Upper lobe of right lung (tissue), 1 donor: ENCODE measurements around the gene MYO1H. TPM values are rescaled to one million over a fixed set of nuclear protein-coding genes. Genes with fewer than 3 reads are reported as not detected.

Experiments
- ATAC-seq: fragments of 200-7000 bp; cut with Tn5 transposase; one replicate; pipeline ENCODE4 v1.9.1; 2020; ENCODE audit warnings: mild to moderate bottlenecking, moderate library complexity
- DNase-seq: peaks from one replicate; pipeline ENCODE4 v3.0.0-alpha.2; 2020
- H3K27ac ChIP-seq: fragments of 200-600 bp; one replicate; pipeline ENCODE4 v1.8.0; 2022
- H3K27me3 ChIP-seq: fragments of 200-600 bp; one replicate; pipeline ENCODE4 v1.8.0; 2022; ENCODE audit warnings: mild to moderate bottlenecking
- H3K36me3 ChIP-seq: fragments of 200-600 bp; one replicate; pipeline ENCODE4 v1.8.0; 2022
- H3K4me1 ChIP-seq: fragments of 200-600 bp; one replicate; pipeline ENCODE4 v1.8.0; 2022
- H3K4me3 ChIP-seq: fragments of 200-600 bp; one replicate; pipeline ENCODE4 v1.8.0; 2022; ENCODE audit warnings: mild to moderate bottlenecking
- H3K9me3 ChIP-seq: fragments of 200-600 bp; one replicate; pipeline ENCODE4 v1.8.0; 2022
- intact Hi-C: fragments of 100-400 bp; cut with DNase I; formaldehyde crosslinking; loops from one replicate; pipeline ENCODE4 v1.11.0; 2022
- total RNA-seq: library from RNA; stranded (reverse); fragmentation: NEBNext Ultra II Directional; extraction: Animal tissue kit (Norgen Biotek cat#: 25700); gene quantifications from one replicate; pipeline ENCODE4 v1.2.1, GENCODE V29; 2021
- TF ChIP-seq, protein P1 (sequence below): fragments of 200-600 bp; IDR thresholded peaks from one replicate; pipeline ENCODE4 v1.8.0; 2022; ENCODE audit warnings: antibody characterized with exemption
- donor health status: DM: no; HTN: yes; CAD: no; lungs with severe emphysema.

MYO1H gene
- total RNA-seq, 1 donor from 2014 or later = 0.64 TPM

DNA sequence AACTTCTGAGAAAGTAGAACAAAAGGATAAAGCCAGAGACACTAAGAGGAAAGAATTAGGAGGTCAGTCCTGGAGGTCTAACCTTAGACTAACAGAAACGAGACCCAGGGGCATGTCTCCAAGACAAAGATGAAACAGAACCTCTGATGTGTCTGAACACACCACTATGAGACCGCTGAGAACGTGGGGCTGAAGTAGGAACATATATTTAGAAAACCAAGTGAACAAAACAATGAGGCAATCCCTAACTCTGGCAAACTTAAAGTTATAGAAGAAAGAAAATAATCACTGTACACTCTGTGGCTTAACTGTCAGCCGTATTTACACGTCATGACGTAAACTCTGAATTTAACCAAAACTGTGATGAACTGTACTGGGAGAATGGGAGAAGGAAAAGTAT, 111.5 kb downstream of the MYO1H start:
- no peak for ATAC-seq

DNA sequence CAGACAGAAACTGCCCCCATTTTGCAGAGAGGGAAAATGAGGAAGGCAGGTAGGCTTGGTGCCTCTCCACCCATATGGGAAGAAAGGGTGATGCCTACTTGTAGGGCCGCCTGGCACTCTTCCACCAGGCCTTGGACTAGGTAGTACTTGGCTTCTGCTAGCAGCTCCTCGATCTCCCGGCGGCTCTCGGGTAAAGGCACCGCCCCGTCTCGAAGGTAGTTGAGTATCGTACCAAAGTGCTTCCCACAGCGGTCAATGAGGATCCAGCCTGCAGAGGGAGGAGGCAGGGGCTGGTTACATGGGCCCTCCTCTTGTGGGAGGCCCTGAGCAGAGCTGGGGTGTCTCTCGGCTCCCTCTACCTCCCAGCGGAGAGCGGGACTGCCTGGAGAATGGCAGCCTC, 112.8 kb downstream of the MYO1H start:
- peak; percentile 73 for ATAC-seq
- Histone ChIP-seq H3K4me3 (no peak overlapping the region), H3K27ac (peak overlapping the region; percentile 93), H3K36me3 (peaks cover 48% of the 10 kb centered on the region), H3K9me3 (no peaks in the 10 kb centered on the region), H3K27me3 (no peaks in the 10 kb centered on the region), H3K4me1 (peaks cover 79% of the 10 kb centered on the region)
- intact Hi-C loops = no loop called here
- peak; percentile 92 for DNase-seq
- TF ChIP-seq, protein P1, sequence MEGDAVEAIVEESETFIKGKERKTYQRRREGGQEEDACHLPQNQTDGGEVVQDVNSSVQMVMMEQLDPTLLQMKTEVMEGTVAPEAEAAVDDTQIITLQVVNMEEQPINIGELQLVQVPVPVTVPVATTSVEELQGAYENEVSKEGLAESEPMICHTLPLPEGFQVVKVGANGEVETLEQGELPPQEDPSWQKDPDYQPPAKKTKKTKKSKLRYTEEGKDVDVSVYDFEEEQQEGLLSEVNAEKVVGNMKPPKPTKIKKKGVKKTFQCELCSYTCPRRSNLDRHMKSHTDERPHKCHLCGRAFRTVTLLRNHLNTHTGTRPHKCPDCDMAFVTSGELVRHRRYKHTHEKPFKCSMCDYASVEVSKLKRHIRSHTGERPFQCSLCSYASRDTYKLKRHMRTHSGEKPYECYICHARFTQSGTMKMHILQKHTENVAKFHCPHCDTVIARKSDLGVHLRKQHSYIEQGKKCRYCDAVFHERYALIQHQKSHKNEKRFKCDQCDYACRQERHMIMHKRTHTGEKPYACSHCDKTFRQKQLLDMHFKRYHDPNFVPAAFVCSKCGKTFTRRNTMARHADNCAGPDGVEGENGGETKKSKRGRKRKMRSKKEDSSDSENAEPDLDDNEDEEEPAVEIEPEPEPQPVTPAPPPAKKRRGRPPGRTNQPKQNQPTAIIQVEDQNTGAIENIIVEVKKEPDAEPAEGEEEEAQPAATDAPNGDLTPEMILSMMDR = no peak

More for the DNA sequence above, 111.5 kb downstream of the MYO1H start:
- intact Hi-C loops = no loop called here
- Histone ChIP-seq H3K4me3 (no peak overlapping the region), H3K36me3 (peaks cover 53% of the 10 kb centered on the region), H3K9me3 (no peaks in the 10 kb centered on the region), H3K27ac (peak overlapping the region; percentile 53), H3K4me1 (peaks cover 66% of the 10 kb centered on the region), H3K27me3 (no peaks in the 10 kb centered on the region)
- TF ChIP-seq, protein P1 = no peak
- DNase-seq = no peak

DNA sequence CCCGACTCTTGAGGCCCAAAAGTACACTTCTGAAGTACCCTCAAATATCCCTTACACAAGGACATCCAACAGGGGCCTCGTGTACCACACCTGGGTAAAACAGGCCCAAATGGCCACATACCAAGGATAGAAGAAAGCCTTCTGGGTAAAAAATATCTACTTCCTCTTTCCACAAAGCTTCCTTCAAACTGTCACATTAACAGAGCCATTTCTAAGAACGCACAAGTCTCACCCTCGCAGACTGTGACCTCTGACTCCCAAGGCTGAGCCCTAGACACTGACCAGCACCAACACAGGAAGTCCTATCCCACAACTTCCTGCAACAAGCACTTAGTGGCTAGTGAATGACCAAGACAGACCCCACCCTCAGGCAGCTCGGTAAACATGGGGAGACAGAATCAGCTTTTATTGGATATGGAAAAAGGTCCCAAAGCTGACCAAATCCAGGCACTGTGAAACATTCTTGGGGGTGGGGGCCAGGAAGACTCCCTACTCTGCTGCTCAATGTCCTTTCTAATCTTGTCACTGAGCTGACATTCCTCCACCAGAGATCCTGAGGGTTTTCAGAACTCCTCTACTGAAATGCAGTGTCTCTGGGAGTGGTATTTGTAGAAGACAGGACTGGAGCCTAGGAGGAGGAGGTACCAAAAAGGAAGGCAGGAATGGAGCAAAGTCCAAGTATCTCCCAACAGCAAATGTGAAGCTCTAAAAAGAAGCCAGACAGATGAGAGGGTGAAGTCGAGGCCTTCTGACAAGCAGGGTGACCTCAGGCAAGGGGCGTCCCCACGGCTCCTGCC, 113.5 kb downstream of the MYO1H start:
- TF ChIP-seq, protein P1 = no peak
- DNase-seq (peak; percentile 67), ATAC-seq (peak; percentile 79)
- Histone ChIP-seq H3K36me3 (peaks cover 47% of the 10 kb centered on the region), H3K9me3 (no peaks in the 10 kb centered on the region), H3K27me3 (no peaks in the 10 kb centered on the region), H3K4me1 (peaks cover 86% of the 10 kb centered on the region), H3K27ac (peak overlapping the region; percentile 93), H3K4me3 (no peak overlapping the region)
- intact Hi-C loops = no loop called here

GRCh38 chr12:109461846-109462756, 114.4 kb downstream of the MYO1H start:
- TF ChIP-seq, protein P1 = no peak
- ATAC-seq (peak; percentile 79), DNase-seq (peak; percentile 88)
- Histone ChIP-seq H3K27ac (peak overlapping the region; percentile 93), H3K27me3 (no peaks in the 10 kb centered on the region), H3K36me3 (peaks cover 47% of the 10 kb centered on the region), H3K4me1 (peaks cover 95% of the 10 kb centered on the region), H3K4me3 (no peak overlapping the region), H3K9me3 (no peaks in the 10 kb centered on the region)
- intact Hi-C loops = no loop called here

DNA sequence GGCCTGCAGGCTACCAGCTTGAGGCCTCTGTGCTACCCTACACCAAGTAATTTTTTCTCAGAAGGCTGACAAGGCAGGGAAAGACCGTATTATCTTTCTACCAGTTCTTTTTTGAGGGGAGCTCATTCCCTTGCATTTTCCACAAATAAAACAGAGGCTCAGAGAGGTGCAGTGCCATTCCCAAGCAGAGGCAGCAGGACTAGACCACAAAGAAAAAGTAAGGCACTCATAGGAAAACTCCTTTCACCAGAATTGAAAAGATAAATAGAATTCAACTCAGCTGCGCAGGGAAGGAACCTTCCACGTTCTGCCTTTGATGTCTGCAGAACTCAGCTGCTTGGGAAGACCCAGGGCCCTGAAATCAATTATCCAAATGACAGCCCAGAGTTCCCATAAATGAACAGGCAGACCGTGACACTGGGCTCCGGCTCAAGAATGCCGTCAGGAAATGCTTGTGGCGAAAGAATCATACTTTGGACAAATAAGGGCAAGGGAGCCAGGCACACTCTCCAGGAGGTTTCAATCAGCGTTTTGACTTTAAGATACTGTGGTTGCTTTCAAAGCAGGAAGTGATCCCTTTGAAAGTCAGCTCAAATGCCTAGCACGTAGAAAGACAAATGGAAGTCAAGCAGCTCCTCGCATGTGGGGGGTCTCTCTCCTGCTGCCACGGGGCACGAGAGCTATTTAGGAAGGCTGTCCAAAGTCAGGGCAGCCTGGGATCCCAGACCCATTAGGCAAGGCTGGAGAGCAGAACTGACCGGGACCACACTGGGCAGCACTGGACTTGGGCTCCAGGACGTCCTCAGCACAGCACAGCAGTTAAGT, 115.4 kb downstream of the MYO1H start:
- peaks cover 47% of the 10 kb centered on the region for H3K36me3 ChIP-seq

More for the DNA sequence above, 115.4 kb downstream of the MYO1H start:
- Histone ChIP-seq H3K27me3 (no peaks in the 10 kb centered on the region), H3K27ac (peak overlapping the region; percentile 93), H3K4me3 (peak overlapping the region; percentile 4), H3K9me3 (no peaks in the 10 kb centered on the region), H3K4me1 (peaks cover 99% of the 10 kb centered on the region)
- TF ChIP-seq, protein P1 = no peak
- peak; percentile 80 for DNase-seq
- peak; percentile 59 for ATAC-seq
- intact Hi-C loops = no loop called here
